Adrenal gland (tissue), 5 donors: ENCODE data around the gene GBF1.

Experiments used
- POLR2A ChIP-seq, 2 donors: fragments of 450-650 bp; IDR thresholded peaks; one replicate each; pipeline ENCODE4 v1.6.1; 2017; ENCODE audit warnings: antibody characterized with exemption in 2 of 2, mild to moderate bottlenecking in 2 of 2, moderate library complexity in 1 of 2
- TF ChIP-seq, protein P1 (sequence below), 6 experiments: fragments of 450-650 bp in 4 of 6; fragments of 200-600 bp in 2 of 6; sonication (generic) in 1 of 6; IDR thresholded peaks; 1 replicate in 5 of 6; 2 replicates in 1 of 6; pipeline versions ENCODE4 v1.5.1 to v1.8.0; 2016 to 2021; ENCODE audit warnings: antibody characterized with exemption in 6 of 6, mild to moderate bottlenecking in 2 of 6, moderate library complexity in 1 of 6
- donor health status: DM: no; HTN: no; CAD: no.

DNA sequence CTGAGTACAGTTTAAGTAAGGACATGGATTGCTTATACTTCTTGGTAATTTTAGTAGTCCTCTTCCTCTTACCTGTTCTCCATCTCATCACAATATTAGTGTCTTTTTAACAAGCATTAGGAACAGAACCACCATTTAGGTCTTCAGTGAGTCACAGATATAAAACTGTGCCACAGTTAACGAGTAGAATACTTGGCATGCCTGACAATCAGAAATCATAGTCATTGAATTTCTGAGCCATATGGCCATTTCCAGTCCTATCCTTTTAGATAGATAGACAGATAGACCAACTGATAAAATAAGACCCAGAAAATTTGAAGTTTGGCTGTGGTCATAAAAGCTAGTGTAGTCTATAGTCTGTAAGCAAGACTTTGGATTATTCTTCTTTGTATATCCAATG lies 71.1 kb downstream of the GBF1 start:
- TF ChIP-seq, protein P1, sequence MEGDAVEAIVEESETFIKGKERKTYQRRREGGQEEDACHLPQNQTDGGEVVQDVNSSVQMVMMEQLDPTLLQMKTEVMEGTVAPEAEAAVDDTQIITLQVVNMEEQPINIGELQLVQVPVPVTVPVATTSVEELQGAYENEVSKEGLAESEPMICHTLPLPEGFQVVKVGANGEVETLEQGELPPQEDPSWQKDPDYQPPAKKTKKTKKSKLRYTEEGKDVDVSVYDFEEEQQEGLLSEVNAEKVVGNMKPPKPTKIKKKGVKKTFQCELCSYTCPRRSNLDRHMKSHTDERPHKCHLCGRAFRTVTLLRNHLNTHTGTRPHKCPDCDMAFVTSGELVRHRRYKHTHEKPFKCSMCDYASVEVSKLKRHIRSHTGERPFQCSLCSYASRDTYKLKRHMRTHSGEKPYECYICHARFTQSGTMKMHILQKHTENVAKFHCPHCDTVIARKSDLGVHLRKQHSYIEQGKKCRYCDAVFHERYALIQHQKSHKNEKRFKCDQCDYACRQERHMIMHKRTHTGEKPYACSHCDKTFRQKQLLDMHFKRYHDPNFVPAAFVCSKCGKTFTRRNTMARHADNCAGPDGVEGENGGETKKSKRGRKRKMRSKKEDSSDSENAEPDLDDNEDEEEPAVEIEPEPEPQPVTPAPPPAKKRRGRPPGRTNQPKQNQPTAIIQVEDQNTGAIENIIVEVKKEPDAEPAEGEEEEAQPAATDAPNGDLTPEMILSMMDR (IDR thresholded peaks at IDR 0.05): no peak
- TF ChIP-seq POLR2A (IDR thresholded peaks at IDR 0.05): no peak
